ENCODE data around the gene IQGAP2.
"Not testable (repeated sequence)": the region's sequence is repeated elsewhere in the genome, so short reads cannot be mapped to it uniquely, and the experiment has no call there.

Gene IQGAP2

GRCh38 chr5:76504901-76505564, 101.9 kb downstream of the IQGAP2 start:
- DNase-seq (ENCODE audit: low spot score), result no peak

DNA sequence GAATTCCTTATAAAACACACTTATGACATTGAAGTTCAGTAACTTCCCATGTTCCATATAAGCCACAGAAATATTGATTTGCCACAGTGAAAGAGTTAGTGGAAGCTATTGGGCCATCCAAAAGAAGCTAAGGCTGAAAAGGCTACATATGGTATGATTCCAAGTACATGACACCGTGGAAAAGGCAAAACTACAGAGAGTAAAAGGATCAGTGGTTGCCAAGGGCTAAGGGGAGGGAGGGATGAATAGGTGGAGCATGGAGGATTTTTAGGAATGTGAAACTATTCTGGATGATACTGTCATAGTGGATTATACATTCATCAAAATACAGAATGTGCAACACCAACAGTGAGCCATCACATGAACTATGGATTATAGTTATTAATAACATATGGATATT, 110.4 kb downstream of the IQGAP2 start:
- no peak for DNase-seq (ENCODE audit: low spot score)

DNA sequence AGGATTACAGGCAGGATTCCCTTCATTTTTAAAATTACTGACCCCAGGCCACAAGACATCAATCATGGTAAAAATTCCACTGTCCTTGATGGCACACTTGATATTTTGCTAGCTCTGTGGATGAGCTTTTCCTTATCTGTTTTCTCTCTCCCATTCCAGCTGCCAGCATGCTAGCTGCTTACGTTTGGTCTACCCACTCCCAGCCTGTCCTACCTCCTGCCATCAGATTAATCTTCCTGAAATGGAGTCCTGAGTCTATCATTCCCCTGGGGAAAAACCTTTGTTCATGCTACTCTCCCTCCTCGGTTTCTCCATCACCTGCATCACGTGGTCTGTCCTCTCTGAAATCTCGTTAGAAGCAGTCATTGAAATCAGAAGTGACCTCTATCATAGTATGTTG, 111.2 kb downstream of the IQGAP2 start:
- no peak for DNase-seq (ENCODE audit: low spot score)

GRCh38 chr5:76514713-76515112, 111.6 kb downstream of the IQGAP2 start:
- no peak for DNase-seq (ENCODE audit: low spot score)

DNA sequence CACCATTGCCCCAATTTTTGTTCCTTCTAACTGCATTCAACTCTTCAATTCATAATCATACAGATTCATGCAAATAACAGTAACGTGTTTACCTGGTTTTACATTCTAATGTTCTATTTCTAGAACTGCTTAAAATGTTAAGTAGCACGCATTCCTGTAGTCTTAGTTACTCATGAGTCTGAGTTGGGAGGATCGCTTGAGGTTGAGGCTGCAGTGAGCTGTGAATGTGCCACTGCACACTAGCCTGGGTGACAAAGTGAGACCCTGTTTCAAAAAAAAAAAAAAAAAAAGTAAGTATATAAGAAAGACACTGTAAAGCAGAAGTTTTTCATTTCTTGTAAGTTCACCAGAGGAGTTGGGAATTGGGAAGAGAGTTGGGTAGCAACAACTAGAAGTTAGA, 114.2 kb downstream of the IQGAP2 start:
- DNase-seq (ENCODE audit: low spot score), result no peak

GRCh38 chr5:76518246-76518645, 115.2 kb downstream of the IQGAP2 start:
- not testable (repeated sequence) for DNase-seq (ENCODE audit: low spot score)

- no peak for DNase-seq (ENCODE audit: low spot score)
These were observed 118.2 kb downstream of the IQGAP2 start for GRCh38 chr5:76521240-76521758.

GRCh38 chr5:76522103-76522935, 119.2 kb downstream of the IQGAP2 start:
- no peak for DNase-seq (ENCODE audit: low spot score)

- DNase-seq (ENCODE audit: low spot score), result no peak
These were observed 121.2 kb downstream of the IQGAP2 start for GRCh38 chr5:76524101-76524835.

DNA sequence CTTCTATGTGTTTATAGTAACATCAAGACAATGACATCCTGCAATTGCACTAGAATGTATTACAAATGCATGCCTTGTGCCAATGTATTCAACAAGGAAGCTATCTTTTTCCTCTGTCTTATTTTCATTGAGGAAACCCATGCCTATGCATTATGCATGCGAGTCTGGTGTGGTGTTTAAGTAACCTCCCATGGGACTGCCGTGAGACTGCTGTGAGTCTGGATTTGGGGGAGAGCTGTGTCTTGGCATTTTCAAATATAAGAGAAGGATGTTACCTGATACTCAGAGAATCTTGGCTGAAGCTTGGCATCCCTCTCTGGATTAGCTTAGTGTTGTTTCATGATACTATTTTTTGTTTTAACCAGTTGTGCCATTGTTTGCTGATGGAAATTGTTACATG, 121.8 kb downstream of the IQGAP2 start:
- DNase-seq (ENCODE audit: low spot score), result no peak

DNA sequence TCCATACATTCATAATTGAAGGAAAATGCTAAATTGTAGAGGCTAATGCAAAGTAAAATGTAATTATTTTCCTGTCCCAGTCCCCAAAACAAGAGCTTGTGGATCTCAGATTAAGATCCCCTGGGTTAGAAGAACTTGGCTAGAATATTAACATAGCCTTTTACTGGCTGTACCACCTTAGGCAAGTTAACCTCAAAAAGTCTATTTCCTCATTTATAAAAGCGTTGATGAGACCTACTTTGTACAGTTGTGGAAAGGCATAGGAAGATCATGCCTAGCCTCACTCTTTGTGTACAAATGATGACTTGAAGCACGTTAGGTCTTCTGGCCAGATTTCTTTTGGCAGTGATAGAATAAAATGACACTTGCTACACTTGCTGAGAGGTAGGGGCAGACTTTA, 122.9 kb downstream of the IQGAP2 start:
- no peak for DNase-seq (ENCODE audit: low spot score)

DNA sequence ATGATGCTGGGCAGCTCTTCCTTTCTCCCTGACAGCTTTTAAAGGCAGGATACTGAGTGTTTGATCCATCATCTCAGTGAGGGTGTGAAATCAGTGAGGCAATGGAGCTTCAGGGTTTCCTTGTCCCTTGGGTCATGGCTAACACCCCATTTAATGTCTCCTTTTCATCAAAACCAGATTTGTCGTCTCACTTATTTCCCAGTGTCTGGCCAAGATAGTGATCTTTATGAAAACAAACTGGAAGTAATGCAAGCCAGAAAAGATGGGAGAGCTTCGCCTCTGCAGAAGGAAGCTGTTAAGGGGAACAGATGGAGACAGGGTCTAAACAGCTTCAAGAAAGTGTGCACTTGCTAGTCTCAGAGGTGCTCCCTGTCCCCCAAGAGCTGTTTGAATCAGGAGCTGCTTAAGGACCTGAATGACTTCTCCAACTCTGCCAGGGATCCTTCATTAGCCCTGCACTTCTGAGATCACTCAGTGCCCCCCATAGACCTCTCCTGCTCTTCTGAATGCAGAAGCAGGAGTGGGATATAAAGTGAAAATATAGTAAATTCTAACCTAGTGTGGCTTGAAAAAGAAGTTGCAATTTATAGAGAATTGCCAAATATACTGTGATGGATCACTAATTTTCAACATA, 124.0 kb downstream of the IQGAP2 start:
- DNase-seq (ENCODE audit: low spot score), result no peak

DNA sequence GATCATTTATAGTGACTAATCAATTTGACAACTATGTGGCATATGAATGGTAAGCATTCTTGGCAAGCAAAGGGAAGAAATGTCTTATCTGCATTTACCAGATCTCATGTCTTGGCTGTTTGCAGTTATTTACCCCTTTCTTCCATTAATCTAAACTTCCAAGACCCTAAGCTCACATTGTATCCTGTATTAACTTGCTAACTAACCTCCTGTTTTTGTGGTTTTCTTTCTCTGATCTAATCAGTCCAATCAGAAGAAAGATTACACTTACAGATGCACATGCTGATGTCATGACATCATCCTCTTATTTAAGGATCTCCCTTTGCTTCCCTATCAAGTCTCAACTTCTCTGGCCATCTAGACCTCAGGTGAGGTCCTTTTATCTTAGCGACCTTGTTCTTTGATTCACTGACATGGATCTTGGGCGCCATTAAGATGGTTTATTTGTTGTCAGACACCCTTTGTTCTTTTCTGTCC, 124.6 kb downstream of the IQGAP2 start:
- no peak for DNase-seq (ENCODE audit: low spot score)

GRCh38 chr5:76528547-76529331, 125.7 kb downstream of the IQGAP2 start:
- no peak for DNase-seq (ENCODE audit: low spot score)

- DNase-seq (ENCODE audit: low spot score), result no peak
These were observed 126.6 kb downstream of the IQGAP2 start for GRCh38 chr5:76529464-76530344.

DNA sequence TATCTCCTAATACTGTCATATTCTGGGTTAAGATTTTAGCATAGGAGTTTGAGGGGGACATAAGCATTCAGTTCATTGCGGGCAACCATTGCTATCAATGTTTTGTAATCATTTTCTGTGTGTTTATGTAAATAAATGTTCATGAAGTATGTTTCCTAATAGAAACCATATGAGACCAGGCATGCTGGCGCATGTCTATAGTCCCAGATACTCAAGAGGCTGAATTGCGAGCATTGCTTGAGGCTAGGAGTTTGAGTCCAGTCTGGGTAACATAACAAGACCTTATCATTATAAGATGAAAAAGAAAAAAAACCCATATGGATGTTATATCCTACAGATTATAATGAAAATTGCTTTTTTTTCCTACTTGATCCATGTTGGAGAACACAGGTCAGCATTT, 129.0 kb downstream of the IQGAP2 start:
- DNase-seq (ENCODE audit: low spot score), result no peak

DNA sequence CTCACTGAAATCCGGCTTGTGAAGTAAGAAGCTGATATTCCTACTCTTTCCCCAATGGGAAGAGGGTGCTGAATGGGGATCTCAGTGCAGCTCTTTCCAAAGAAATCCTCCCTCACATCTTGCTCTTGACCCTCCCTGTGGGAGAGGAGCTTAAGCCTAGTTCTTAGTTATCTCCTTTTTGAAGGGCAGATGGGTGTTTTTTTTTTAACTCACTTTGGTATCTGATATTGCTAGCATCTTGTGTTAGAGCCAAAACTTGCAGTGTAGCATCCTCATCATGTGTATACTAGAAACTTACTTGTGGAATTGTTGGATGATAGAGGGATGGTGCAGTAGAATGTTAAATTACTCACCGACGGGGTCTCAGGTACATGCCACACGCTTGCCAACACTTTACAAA, 129.9 kb downstream of the IQGAP2 start:
- no peak for DNase-seq (ENCODE audit: low spot score)

DNA sequence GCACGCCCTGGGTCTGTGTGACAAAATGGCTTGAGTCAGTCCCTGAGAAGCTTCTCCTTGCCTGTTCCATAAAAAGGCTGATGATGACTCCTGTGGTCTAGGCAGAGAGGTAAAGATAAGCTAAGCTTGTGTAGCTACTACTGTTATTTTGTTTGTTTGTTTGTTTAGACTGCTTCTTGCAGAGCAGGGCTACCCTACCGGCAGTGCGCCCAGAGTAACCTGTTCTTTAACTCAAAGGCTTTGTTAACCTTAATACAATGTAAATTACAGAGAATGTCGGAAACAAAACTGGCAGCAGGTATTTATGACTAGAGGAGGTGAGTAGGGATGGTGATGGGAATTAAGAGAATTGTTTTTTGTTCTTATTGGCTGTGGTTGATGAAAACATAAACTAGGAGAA, 132.5 kb downstream of the IQGAP2 start:
- no peak for DNase-seq (ENCODE audit: low spot score)

GRCh38 chr5:76537073-76537543, 134.0 kb downstream of the IQGAP2 start:
- no peak for DNase-seq (ENCODE audit: low spot score)

DNA sequence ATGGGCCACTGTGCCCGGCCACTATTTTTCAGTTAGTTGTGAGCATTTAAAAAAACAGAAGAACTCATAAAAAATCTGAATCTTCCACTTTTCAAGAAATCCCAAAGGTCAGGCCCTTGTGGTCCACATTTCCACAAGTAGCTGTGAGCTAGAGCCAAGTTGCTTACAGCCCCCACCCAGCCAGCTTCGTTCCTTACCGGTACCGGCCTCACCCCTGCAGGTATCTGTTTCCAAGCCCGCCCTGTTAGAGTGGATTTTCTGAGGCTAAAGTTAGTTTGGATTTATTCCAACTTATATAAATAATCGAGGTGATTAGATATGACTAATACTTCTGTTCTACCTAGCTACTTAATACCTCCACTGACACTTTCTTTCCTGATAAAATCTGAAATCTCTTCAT, 139.2 kb downstream of the IQGAP2 start:
- no peak for DNase-seq (ENCODE audit: low spot score)

All from hepatic stellate cell (primary cell).